Gastroesophageal sphincter (tissue), 3 donors: ENCODE results near the gene CSMD2.

Source experiments
- EP300 ChIP-seq: sonication (generic); formaldehyde crosslinking; IDR thresholded peaks from one replicate; pipeline ENCODE4 v1.6.1; 2017; ENCODE audit warnings: antibody characterized with exemption, mild to moderate bottlenecking
- POLR2A ChIP-seq, 2 donors: fragments of 450-650 bp; IDR thresholded peaks; one replicate each; pipeline ENCODE4 v1.6.1; 2017; ENCODE audit warnings: antibody characterized with exemption in 2 of 2, mild to moderate bottlenecking in 2 of 2, moderate library complexity in 1 of 2
- TF ChIP-seq, protein P1 (sequence below), 4 experiments: fragments of 200-600 bp in 2 of 4; fragments of 450-650 bp in 2 of 4; sonication (generic) in 1 of 4; IDR thresholded peaks; one replicate each; pipeline ENCODE4 v1.5.1; 2017 to 2019; ENCODE audit warnings: antibody characterized with exemption in 4 of 4, mild to moderate bottlenecking in 2 of 4, moderate library complexity in 2 of 4

DNA sequence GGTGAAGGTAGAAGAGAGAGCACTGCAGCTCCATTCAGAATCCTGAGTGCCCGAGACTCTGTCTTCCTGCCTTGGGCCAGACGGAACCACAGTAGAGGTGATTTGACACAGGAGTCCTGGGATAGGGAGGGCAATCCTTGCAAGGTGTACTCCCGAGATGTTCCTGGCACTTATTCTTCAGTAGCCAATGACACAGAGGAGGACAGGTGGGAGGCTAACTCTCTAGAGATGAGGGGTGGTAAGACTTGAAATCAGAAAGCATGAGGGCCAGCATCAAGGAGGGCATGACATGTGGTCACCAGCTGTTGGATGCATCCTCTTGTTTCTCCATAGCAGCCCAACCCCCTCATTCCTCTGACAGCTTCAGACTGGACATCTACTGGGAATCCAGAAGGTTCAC lies 56.3 kb downstream of the CSMD2 start:
- TF ChIP-seq, protein P1, sequence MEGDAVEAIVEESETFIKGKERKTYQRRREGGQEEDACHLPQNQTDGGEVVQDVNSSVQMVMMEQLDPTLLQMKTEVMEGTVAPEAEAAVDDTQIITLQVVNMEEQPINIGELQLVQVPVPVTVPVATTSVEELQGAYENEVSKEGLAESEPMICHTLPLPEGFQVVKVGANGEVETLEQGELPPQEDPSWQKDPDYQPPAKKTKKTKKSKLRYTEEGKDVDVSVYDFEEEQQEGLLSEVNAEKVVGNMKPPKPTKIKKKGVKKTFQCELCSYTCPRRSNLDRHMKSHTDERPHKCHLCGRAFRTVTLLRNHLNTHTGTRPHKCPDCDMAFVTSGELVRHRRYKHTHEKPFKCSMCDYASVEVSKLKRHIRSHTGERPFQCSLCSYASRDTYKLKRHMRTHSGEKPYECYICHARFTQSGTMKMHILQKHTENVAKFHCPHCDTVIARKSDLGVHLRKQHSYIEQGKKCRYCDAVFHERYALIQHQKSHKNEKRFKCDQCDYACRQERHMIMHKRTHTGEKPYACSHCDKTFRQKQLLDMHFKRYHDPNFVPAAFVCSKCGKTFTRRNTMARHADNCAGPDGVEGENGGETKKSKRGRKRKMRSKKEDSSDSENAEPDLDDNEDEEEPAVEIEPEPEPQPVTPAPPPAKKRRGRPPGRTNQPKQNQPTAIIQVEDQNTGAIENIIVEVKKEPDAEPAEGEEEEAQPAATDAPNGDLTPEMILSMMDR (IDR thresholded peaks at IDR 0.05) = no peak
- TF ChIP-seq EP300 (no peak), POLR2A (IDR thresholded peaks at IDR 0.05) (no peak)
